NCI-H128 (cell line): Measurements from ENCODE around the gene SLC22A15.

Experiments
- DNase-seq: peaks from one replicate; lab custom pipeline; 2025; ENCODE audit not compliant: unreplicated experiment; lab: John Stamatoyannopoulos, UW

SLC22A15 gene

GRCh38 chr1:116099379-116099778, 123.1 kb downstream of the SLC22A15 start:
- no peak for DNase-seq

GRCh38 chr1:116099919-116100318, 123.6 kb downstream of the SLC22A15 start:
- DNase-seq, result no peak

- no peak for DNase-seq
Measured at GRCh38 chr1:116104667-116105066, 128.4 kb downstream of the SLC22A15 start.

GRCh38 chr1:116105996-116106395, 129.7 kb downstream of the SLC22A15 start:
- DNase-seq, result no peak

GRCh38 chr1:116106646-116107045, 130.3 kb downstream of the SLC22A15 start:
- no peak for DNase-seq

- DNase-seq, result no peak
Measured at GRCh38 chr1:116107371-116107770, 131.1 kb downstream of the SLC22A15 start.

- DNase-seq, result no peak
Measured at GRCh38 chr1:116110567-116111523, 134.5 kb downstream of the SLC22A15 start, which contains the start of gene MAB21L3. MAB21L3 (plus strand) TSS chr1:116111399; CDS start chr1:116112616, 1,217 bp downstream.

- DNase-seq, result no peak
Measured at GRCh38 chr1:116111524-116112021, 135.3 kb downstream of the SLC22A15 start.

GRCh38 chr1:116112388-116113140, 136.3 kb downstream of the SLC22A15 start:
- DNase-seq, result no peak

- DNase-seq, result no peak
Measured at GRCh38 chr1:116113615-116114014, 137.3 kb downstream of the SLC22A15 start.

GRCh38 chr1:116115476-116116439, 139.4 kb downstream of the SLC22A15 start:
- DNase-seq, result no peak

GRCh38 chr1:116118471-116118870, 142.2 kb downstream of the SLC22A15 start:
- no peak for DNase-seq
